Skeletal muscle tissue (tissue), 4 donors: ENCODE data around the gene TMX4. TPM values are rescaled to one million over a fixed set of nuclear protein-coding genes. Genes with fewer than 3 reads are reported as not detected.
"Not testable (repeated sequence)": the region's sequence is repeated elsewhere in the genome, so short reads cannot be mapped to it uniquely, and the experiment has no call there.

Source experiments
- H3K27ac ChIP-seq: one replicate; pipeline ENCODE4 v1.7.0; 2013; ENCODE audit warnings: mild to moderate bottlenecking, low read depth, low read length, inconsistent platforms
- H3K27me3 ChIP-seq, 3 donors: one replicate each; pipeline ENCODE4 v1.7.0; 2013; ENCODE audit warnings: low read length in 3 of 3; ENCODE audit not compliant: control insufficient read depth in 3 of 3, insufficient read depth in 3 of 3
- H3K36me3 ChIP-seq, 3 donors: one replicate each; pipeline ENCODE4 v1.7.0; 2013; ENCODE audit warnings: low read length in 3 of 3; ENCODE audit not compliant: control insufficient read depth in 3 of 3, insufficient read depth in 3 of 3
- H3K4me1 ChIP-seq, 3 donors: one replicate each; pipeline ENCODE4 v1.7.0; 2013; ENCODE audit warnings: low read length in 3 of 3, mild to moderate bottlenecking in 3 of 3; ENCODE audit not compliant: control insufficient read depth in 3 of 3, insufficient read depth in 3 of 3
- H3K4me3 ChIP-seq, 3 donors: one replicate each; pipeline ENCODE4 v1.7.0; 2013; ENCODE audit warnings: low read length in 3 of 3
- H3K9ac ChIP-seq, 3 donors: one replicate each; pipeline ENCODE4 v1.7.0; 2013; ENCODE audit warnings: low read length in 3 of 3, mild to moderate bottlenecking in 3 of 3, moderate library complexity in 2 of 3, low read depth in 1 of 3
- H3K9me3 ChIP-seq, 3 donors: one replicate each; pipeline ENCODE4 v1.7.0; 2013; ENCODE audit warnings: low read length in 3 of 3; ENCODE audit not compliant: control insufficient read depth in 3 of 3
- total RNA-seq: library from RNA; depleted of rRNA; stranded (reverse); fragments of >200 nt; gene quantifications from one replicate; pipeline ENCODE4 v1.2.3, GENCODE V29; 2014
- donor health status: Osteomylitis.

TMX4 gene
- total RNA-seq, 1 donor from 2014 or later = 13.6 TPM

DNA sequence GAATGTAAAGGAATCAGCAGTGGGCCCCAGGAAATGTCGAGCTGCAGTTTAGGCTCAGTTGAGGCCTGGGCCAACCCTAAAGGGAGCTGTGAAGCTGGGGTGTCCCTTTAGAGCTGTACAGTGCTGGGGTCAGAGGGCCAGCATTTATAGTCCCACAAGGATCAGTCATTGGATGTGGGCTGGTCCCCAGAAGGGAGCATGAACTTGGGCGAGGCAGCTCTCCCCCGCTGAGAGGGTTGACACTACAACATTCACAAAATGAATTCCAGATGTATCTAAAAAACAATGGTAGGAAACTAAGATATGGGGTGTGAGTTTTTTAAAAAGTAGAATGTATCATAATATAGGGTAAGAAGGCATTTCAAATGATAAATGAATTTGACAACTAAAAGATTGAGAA, 29.7 kb upstream of the TMX4 start:
- no peaks in the 10 kb centered on the region for H3K4me1 ChIP-seq
- H3K27ac ChIP-seq = no peak overlapping the region
- no peaks in the 10 kb centered on the region for H3K36me3 ChIP-seq
- H3K4me3 ChIP-seq = no peak overlapping the region
- no peaks in the 10 kb centered on the region for H3K9me3 ChIP-seq
- peaks cover 0 to 2% (median 0%) of the 10 kb centered on the region in 3 donors for H3K27me3 ChIP-seq
- no peak overlapping the region for H3K9ac ChIP-seq

DNA sequence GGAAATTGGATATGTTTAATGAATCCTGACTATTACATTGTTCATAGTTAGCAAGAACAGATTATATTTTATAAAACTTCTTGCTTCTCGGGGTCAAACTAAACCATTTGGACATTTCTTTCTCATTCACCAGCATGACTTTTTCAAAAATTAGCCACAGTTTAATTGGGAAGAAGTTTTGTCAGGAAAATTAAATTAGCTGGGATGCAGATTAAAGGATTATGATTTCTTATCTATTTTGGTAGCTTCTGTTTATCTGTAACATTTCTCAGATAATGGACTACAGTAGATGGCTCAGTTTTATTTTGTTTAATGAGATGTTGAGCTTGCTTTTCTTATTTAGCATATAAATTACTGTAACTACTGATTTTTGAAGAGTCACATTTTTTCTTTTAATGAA, 26.4 kb upstream of the TMX4 start:
- H3K4me3 ChIP-seq = no peak overlapping the region
- H3K4me1 ChIP-seq = no peaks in the 10 kb centered on the region
- no peaks in the 10 kb centered on the region for H3K9me3 ChIP-seq
- no peak overlapping the region for H3K9ac ChIP-seq
- H3K27me3 ChIP-seq = peaks cover 0 to 2% (median 0%) of the 10 kb centered on the region in 3 donors
- H3K27ac ChIP-seq = no peak overlapping the region
- no peaks in the 10 kb centered on the region for H3K36me3 ChIP-seq

DNA sequence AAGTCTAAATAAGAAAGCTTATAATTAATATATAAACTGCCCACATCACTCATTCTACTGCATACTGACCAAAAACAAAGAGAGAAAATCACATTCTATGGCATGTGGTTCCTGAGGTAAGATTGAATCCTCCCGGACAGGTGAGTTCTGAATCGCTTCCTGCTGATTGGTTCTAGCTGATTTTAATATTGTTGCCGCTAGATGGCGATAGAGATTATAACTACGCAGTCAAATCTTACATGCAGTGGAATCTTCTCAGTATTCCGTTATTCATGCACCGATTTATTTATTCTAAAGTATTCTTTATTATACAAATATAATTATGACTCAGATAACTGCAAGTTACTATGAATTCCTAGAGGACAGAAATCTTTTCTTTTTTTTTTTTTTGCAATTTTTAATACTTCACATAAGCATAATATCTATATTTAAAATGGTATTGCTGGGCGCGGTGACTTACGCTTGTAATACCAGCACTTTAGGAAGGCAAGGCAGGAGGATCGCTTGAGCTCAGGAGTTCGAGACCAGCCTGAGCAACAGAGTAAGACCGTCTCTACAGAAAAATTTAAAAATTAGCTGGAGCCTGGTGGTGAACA, 24.2 kb upstream of the TMX4 start:
- no peaks in the 10 kb centered on the region for H3K4me1 ChIP-seq
- H3K4me3 ChIP-seq = no peak overlapping the region
- no peaks in the 10 kb centered on the region for H3K27me3 ChIP-seq
- no peak overlapping the region for H3K27ac ChIP-seq
- no peak overlapping the region for H3K9ac ChIP-seq
- H3K9me3 ChIP-seq = no peaks in the 10 kb centered on the region
- no peaks in the 10 kb centered on the region for H3K36me3 ChIP-seq

DNA sequence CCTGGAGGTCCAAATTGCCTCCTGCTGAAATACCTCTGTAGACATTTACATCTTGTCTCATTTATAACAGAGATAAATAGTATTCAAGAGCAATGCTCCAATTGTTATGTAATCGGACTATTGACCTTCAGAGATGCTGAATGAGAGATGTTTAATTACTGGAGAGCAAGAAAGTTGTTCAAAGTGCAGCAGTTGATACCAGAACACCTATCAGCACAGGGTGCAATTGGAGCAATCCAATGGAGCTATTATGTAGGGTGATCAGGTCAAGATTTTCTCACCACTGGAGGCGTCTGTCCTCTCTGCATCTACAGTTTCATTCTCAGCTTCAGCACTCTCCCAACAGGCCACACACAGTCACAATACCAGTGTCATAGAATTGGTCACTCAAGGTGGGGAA, 19.5 kb upstream of the TMX4 start:
- Histone ChIP-seq H3K9ac (no peak overlapping the region), H3K27ac (no peak overlapping the region), H3K9me3 (no peaks in the 10 kb centered on the region), H3K27me3 (peaks cover 0 to 3% (median 0%) of the 10 kb centered on the region in 3 donors), H3K36me3 (no peaks in the 10 kb centered on the region), H3K4me3 (no peak overlapping the region), H3K4me1 (no peaks in the 10 kb centered on the region)

DNA sequence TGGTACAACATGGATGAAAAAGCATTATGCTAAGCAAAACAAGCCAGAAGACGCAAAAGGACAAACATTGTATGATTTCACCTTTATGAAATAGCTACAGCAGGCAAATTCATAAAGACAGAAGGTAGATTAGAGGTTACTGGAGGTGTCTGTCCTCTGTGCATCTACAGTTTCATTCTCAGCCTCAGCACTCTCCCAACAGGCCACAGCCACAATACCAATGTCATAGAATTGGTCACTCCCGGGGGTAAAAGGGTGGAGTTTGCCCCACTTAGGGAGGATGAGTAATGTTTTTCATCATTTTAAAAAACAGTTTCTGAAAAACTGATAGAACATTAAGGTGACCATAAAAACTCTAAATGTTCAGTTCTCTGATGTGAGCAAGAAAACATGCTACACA, 17.2 kb upstream of the TMX4 start:
- Histone ChIP-seq H3K4me3 (no peak overlapping the region), H3K36me3 (no peaks in the 10 kb centered on the region), H3K27me3 (peaks cover 0 to 3% (median 0%) of the 10 kb centered on the region in 3 donors), H3K4me1 (no peaks in the 10 kb centered on the region), H3K9ac (no peak overlapping the region), H3K27ac (no peak overlapping the region), H3K9me3 (no peaks in the 10 kb centered on the region)

DNA sequence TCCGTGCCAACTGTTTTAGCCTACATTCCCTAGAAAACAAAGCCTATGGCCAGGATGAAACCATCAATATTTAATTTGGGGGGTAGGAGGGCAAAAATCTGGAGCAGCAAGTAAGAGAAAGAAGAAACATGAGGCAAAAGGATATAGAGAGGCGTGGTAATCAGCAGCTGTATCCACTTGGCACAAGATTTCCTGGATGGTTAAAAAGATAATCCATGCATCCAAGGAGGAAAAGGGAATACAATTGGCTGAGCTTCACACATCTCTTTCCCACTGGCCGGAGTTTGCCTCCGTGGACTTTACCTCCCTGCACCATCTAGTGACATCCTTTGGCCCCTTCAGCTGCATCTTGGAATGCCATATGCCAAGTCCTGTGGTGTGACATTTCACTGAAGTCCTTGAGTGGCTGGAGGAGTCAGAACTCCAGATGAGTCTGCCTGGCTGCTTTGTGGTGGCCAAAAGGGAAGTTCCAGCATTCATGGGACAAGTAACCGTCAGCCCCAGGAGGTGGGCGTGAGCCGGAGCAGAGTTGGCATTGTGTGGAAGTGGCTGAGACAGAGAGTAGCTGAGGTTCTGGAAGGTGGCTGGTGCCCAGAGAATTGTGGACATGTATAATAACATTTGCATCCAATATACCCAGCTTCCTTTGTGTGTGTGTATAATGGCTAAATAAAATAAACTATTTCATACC, 13.7 kb upstream of the TMX4 start:
- no peaks in the 10 kb centered on the region for H3K4me1 ChIP-seq
- H3K27ac ChIP-seq = no peak overlapping the region
- peaks cover 0 to 3% (median 0%) of the 10 kb centered on the region in 3 donors for H3K27me3 ChIP-seq
- no peaks in the 10 kb centered on the region for H3K9me3 ChIP-seq
- no peak overlapping the region for H3K9ac ChIP-seq
- no peaks in the 10 kb centered on the region for H3K36me3 ChIP-seq
- no peak overlapping the region for H3K4me3 ChIP-seq

DNA sequence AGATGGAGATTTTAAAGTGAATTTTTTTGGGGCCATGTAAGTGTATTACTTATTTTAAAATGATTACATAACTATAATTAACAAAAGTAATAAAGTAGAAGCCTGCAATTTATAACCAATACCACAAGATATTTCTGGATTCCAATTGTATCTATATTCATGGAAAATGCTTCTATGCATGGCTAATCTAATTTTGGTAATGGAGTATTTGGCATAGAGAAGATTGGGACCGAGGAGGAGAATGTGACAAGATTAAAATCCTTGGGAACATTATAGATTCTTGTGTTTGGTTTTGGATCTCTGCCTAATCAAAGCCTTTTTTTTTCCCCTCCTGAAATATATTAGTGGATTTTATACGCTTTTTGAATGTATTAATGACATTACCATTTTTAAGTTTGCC, 12.9 kb upstream of the TMX4 start:
- H3K4me1 ChIP-seq = no peaks in the 10 kb centered on the region
- no peak overlapping the region for H3K27ac ChIP-seq
- no peaks in the 10 kb centered on the region for H3K36me3 ChIP-seq
- H3K9me3 ChIP-seq = peaks cover 0 to 6% (median 2%) of the 10 kb centered on the region in 3 donors
- H3K4me3 ChIP-seq = no peak overlapping the region
- H3K9ac ChIP-seq = no peak overlapping the region
- peaks cover 0 to 3% (median 0%) of the 10 kb centered on the region in 3 donors for H3K27me3 ChIP-seq

DNA sequence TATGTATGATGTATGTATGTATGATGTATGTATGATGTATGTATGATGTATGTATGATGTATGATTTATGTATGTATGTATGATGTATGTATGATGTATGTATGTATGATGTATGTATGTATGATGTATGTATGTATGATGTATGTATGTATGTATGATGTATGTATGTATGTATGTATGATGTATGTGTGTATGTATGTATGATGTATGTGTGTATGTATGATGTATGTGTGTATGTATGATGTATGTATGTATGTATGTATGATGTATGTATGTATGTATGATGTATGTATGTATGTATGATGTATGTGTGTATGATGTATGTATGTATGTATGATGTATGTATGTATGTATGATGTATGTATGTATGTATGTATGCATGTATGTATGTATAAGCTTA, 12.0 kb upstream of the TMX4 start:
- H3K9ac ChIP-seq, H3K27ac ChIP-seq, H3K27me3 ChIP-seq, H3K36me3 ChIP-seq, H3K4me3 ChIP-seq, H3K9me3 ChIP-seq, H3K4me1 ChIP-seq: not testable (repeated sequence)

DNA sequence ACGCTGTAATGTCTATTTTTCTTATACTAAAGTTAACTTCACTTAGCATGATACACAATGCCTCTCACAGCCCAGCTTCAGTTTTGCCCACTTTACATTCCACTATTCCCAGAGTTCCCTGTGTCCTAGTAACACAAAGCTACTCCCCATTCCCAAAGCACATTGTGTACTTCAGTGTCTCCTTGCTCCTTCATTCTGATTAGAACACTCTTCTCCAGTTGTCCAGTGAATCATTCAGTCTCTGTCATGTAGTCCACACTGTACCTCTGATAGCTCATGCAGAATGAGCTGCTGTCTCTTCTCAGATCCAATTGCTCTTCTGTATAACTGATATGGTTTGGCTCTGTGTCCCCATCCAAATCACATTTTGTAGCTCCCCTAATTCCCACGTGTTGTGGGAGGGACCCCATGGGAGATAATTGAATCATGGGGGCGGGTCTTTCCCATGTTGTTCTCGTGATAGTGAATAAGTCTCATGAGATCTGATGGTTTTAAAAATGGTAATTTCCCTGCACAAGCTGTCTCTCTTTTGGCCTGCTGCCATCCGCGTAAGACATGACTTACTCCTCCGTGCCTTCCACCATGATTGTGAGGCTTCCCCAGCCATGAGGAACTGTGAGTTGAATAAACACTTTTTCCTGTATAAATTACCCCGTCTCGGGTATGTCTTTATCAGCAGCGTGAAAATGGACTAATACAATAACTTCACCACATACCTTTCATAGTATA, 2.1 kb upstream of the TMX4 start:
- H3K9ac ChIP-seq = no peak overlapping the region
- peaks cover 8 to 11% (median 10%) of the 10 kb centered on the region in 3 donors for H3K4me1 ChIP-seq
- no peak overlapping the region for H3K27ac ChIP-seq
- no peaks in the 10 kb centered on the region for H3K9me3 ChIP-seq
- H3K27me3 ChIP-seq = no peaks in the 10 kb centered on the region
- H3K4me3 ChIP-seq = no peak overlapping the region
- no peaks in the 10 kb centered on the region for H3K36me3 ChIP-seq
